Right lobe of liver (tissue), 4 donors: ENCODE measurements around the gene PLAGL2.

Experiments
- CTCF ChIP-seq, 4 donors: fragments of 200-600 bp in 3 of 4; fragments of 450-650 bp in 1 of 4; IDR thresholded peaks; one replicate each; pipeline versions ENCODE4 v1.5.1 to v1.8.0; 2016 to 2022; ENCODE audit warnings: antibody characterized with exemption in 4 of 4, mild to moderate bottlenecking in 2 of 4
- POLR2A ChIP-seq: fragments of 450-650 bp; IDR thresholded peaks from one replicate; pipeline ENCODE4 v1.6.1; 2017; ENCODE audit warnings: antibody characterized with exemption, mild to moderate bottlenecking
- donor health status: DM: no; HTN: no; CAD: no.
- donor health status: DM: no; HTN: no; CAD: no.
- donor health status: DM: no; HTN: yes; CAD: no.

GRCh38 chr20:32157611-32158010 is 49.9 kb downstream of the PLAGL2 start:
- TF ChIP-seq CTCF (IDR thresholded peaks at IDR 0.05), result no peak
- TF ChIP-seq POLR2A, result no peak
